ENCODE measurements around the gene CFAP54. TPM values are rescaled to one million over a fixed set of nuclear protein-coding genes. Genes with fewer than 3 reads are reported as not detected.

The CFAP54 gene
- total RNA-seq, 1 donor from 2014 or later = 0.64 TPM

GRCh38 chr12:96850676-96851075, 361.3 kb downstream of the CFAP54 start:
- TF ChIP-seq, protein P1, sequence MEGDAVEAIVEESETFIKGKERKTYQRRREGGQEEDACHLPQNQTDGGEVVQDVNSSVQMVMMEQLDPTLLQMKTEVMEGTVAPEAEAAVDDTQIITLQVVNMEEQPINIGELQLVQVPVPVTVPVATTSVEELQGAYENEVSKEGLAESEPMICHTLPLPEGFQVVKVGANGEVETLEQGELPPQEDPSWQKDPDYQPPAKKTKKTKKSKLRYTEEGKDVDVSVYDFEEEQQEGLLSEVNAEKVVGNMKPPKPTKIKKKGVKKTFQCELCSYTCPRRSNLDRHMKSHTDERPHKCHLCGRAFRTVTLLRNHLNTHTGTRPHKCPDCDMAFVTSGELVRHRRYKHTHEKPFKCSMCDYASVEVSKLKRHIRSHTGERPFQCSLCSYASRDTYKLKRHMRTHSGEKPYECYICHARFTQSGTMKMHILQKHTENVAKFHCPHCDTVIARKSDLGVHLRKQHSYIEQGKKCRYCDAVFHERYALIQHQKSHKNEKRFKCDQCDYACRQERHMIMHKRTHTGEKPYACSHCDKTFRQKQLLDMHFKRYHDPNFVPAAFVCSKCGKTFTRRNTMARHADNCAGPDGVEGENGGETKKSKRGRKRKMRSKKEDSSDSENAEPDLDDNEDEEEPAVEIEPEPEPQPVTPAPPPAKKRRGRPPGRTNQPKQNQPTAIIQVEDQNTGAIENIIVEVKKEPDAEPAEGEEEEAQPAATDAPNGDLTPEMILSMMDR (IDR thresholded peaks at IDR 0.05) = no peak
- ChIA-PET POLR2A (no interaction called here), CTCF (no interaction called here)
- Mint-ChIP-seq H3K4me1 (no peaks in the 10 kb centered on the region), H3K27me3 (peaks cover 3% of the 10 kb centered on the region), H3K27ac (no peak overlapping the region), H3K4me3 (no peak overlapping the region), H3K36me3 (ENCODE audit: low read depth) (no peaks in the 10 kb centered on the region), H3K9me3 (peaks cover 2% of the 10 kb centered on the region)
- intact Hi-C loops (cut with micrococcal nuclease) = no loop called here
- DNase-seq (no peak), ATAC-seq (ENCODE audit: low read depth) (no peak)

GRCh38 chr12:96858162-96858561, 368.8 kb downstream of the CFAP54 start:
- DNase-seq (no peak), ATAC-seq (ENCODE audit: low read depth) (no peak)
- Mint-ChIP-seq H3K27me3 (peaks cover 3% of the 10 kb centered on the region), H3K4me3 (no peak overlapping the region), H3K9me3 (peaks cover 15% of the 10 kb centered on the region), H3K36me3 (ENCODE audit: low read depth) (no peaks in the 10 kb centered on the region), H3K27ac (no peak overlapping the region), H3K4me1 (no peaks in the 10 kb centered on the region)
- intact Hi-C loops (cut with micrococcal nuclease) = no loop called here
- POLR2A ChIA-PET = no interaction called here
- TF ChIP-seq, protein P1 (IDR thresholded peaks at IDR 0.05) = no peak
- CTCF ChIA-PET = no interaction called here

- peaks cover 13% of the 10 kb centered on the region for H3K9me3 Mint-ChIP-seq
- H3K4me3 Mint-ChIP-seq = no peak overlapping the region
- DNase-seq = no peak
- H3K4me1 Mint-ChIP-seq = no peaks in the 10 kb centered on the region
- ATAC-seq (ENCODE audit: low read depth) = no peak
- ChIA-PET CTCF (no interaction called here), POLR2A (no interaction called here)
- peaks cover 12% of the 10 kb centered on the region for H3K27me3 Mint-ChIP-seq
- TF ChIP-seq, protein P1 (IDR thresholded peaks at IDR 0.05) = no peak
- H3K36me3 Mint-ChIP-seq (ENCODE audit: low read depth) = no peaks in the 10 kb centered on the region
- H3K27ac Mint-ChIP-seq = no peak overlapping the region
- intact Hi-C loops (cut with micrococcal nuclease) = no loop called here
Observed at GRCh38 chr12:96861656-96862055, 372.3 kb downstream of the CFAP54 start.

DNA sequence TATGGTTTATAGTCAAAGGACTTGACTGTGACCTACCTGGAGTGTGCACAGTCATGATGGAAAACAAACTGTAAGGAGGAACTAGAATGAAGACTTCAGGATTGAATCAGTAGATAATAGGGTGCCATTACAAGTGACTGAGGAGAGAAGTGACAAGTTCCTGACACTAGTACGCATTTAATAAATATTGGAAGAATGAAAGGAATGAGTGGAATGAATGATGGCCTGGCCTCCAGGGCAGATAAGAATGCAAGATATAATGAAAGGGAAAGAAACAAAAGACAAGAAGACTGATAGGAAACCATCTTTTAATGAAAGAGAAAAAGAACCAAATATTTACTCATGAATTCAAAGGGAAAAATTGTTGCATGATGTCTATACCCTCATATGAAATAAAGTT, 372.9 kb downstream of the CFAP54 start:
- Mint-ChIP-seq H3K27ac (no peak overlapping the region), H3K4me3 (no peak overlapping the region), H3K4me1 (no peaks in the 10 kb centered on the region), H3K9me3 (peaks cover 10% of the 10 kb centered on the region), H3K36me3 (ENCODE audit: low read depth) (no peaks in the 10 kb centered on the region), H3K27me3 (peaks cover 12% of the 10 kb centered on the region)
- ChIA-PET CTCF (no interaction called here), POLR2A (no interaction called here)
- no peak for DNase-seq
- intact Hi-C loops (cut with micrococcal nuclease) = no loop called here
- no peak for ATAC-seq (ENCODE audit: low read depth)
- TF ChIP-seq, protein P1 (IDR thresholded peaks at IDR 0.05) = no peak

- TF ChIP-seq, protein P1 (IDR thresholded peaks at IDR 0.05) = no peak
- no peak for ATAC-seq (ENCODE audit: low read depth)
- intact Hi-C loops (cut with micrococcal nuclease) = no loop called here
- no peaks in the 10 kb centered on the region for H3K4me1 Mint-ChIP-seq
- no peak overlapping the region for H3K27ac Mint-ChIP-seq
- no peak for DNase-seq
- H3K4me3 Mint-ChIP-seq = no peak overlapping the region
- H3K36me3 Mint-ChIP-seq (ENCODE audit: low read depth) = no peaks in the 10 kb centered on the region
- H3K27me3 Mint-ChIP-seq = peaks cover 16% of the 10 kb centered on the region
- no peaks in the 10 kb centered on the region for H3K9me3 Mint-ChIP-seq
- ChIA-PET POLR2A (no interaction called here), CTCF (no interaction called here)
Observed at GRCh38 chr12:96864335-96864734, 375.0 kb downstream of the CFAP54 start.

Measured in activated B cell treated with CpG ODN at 0.5 μM for 24 hours (primary cell).